Gastroesophageal sphincter (tissue), 4 donors: ENCODE data around the gene TPD52L1. TPM values are rescaled to one million over a fixed set of nuclear protein-coding genes. Genes with fewer than 3 reads are reported as not detected.

Source experiments
- ATAC-seq: fragments of 150-250 bp; one replicate; pipeline ENCODE4 v1.9.1; 2016; ENCODE audit warnings: mild to moderate bottlenecking, moderate library complexity
- H3K27ac ChIP-seq, 4 donors: fragments of 200-600 bp; sonication (generic) in 3 of 4; 1 replicate in 3 of 4; 2 replicates in 1 of 4; pipeline ENCODE4 v1.5.1; 2016 to 2019
- H3K27me3 ChIP-seq: fragments of 200-600 bp; sonication (generic); one replicate; pipeline ENCODE4 v1.5.1; 2019
- H3K36me3 ChIP-seq, 2 donors: fragments of 200-600 bp; sonication (generic); one replicate each; pipeline ENCODE4 v1.5.1; 2019; ENCODE audit warnings: control low read depth in 1 of 2
- H3K4me1 ChIP-seq, 3 donors: fragments of 200-600 bp; sonication (generic); 1 replicate in 2 of 3; 2 replicates in 1 of 3; pipeline ENCODE4 v1.5.1; 2016 to 2019; ENCODE audit warnings: control low read depth in 2 of 3
- H3K4me3 ChIP-seq, 2 donors: fragments of 200-600 bp; sonication (generic); one replicate each; pipeline ENCODE4 v1.5.1; 2019; ENCODE audit warnings: mild to moderate bottlenecking in 1 of 2, moderate library complexity in 1 of 2
- H3K9me3 ChIP-seq, 3 donors: fragments of 200-600 bp; sonication (generic); one replicate each; pipeline ENCODE4 v1.5.1; 2017 to 2019; ENCODE audit warnings: control low read depth in 2 of 3
- EP300 ChIP-seq: sonication (generic); formaldehyde crosslinking; IDR thresholded peaks from one replicate; pipeline ENCODE4 v1.6.1; 2017; ENCODE audit warnings: antibody characterized with exemption, mild to moderate bottlenecking
- POLR2A ChIP-seq, 2 donors: fragments of 450-650 bp; IDR thresholded peaks; one replicate each; pipeline ENCODE4 v1.6.1; 2017; ENCODE audit warnings: antibody characterized with exemption in 2 of 2, mild to moderate bottlenecking in 2 of 2, moderate library complexity in 1 of 2
- POLR2AphosphoS5 ChIP-seq: sonication (generic); formaldehyde crosslinking; IDR thresholded peaks from one replicate; pipeline ENCODE4 v1.6.1; 2017; ENCODE audit warnings: antibody characterized with exemption
- WGBS, 2 donors: methylation state at CpG; one replicate each; pipeline ENCODE4 v1.1.5; 2018; ENCODE audit warnings: low coverage in 1 of 2; 5-methylcytosine and 5-hydroxymethylcytosine counted together
- total RNA-seq, 4 donors: library from RNA; depleted of rRNA; stranded (reverse); fragments of >200 nt; gene quantifications; one replicate each; pipeline ENCODE4 v1.1.0, GENCODE V29; 2016
- TF ChIP-seq, protein P1 (sequence below), 4 experiments: fragments of 200-600 bp in 2 of 4; fragments of 450-650 bp in 2 of 4; sonication (generic) in 1 of 4; IDR thresholded peaks; one replicate each; pipeline ENCODE4 v1.5.1; 2017 to 2019; ENCODE audit warnings: antibody characterized with exemption in 4 of 4, mild to moderate bottlenecking in 2 of 4, moderate library complexity in 2 of 4

The TPD52L1 gene
- total RNA-seq, 4 donors from 2014 or later, result 11.2 to 59.7 (median 20.2) TPM

GRCh38 chr6:125164696-125165095 lies 11.1 kb downstream of the TPD52L1 start:
- Histone ChIP-seq H3K4me3 (no peak overlapping the region), H3K9me3 (no peaks in the 10 kb centered on the region), H3K27me3 (no peaks in the 10 kb centered on the region), H3K36me3 (no peaks in the 10 kb centered on the region), H3K4me1 (peaks cover 0 to 5% (median 4%) of the 10 kb centered on the region in 3 donors), H3K27ac (no peak overlapping the region)
- TF ChIP-seq EP300, result no peak
- TF ChIP-seq, protein P1, sequence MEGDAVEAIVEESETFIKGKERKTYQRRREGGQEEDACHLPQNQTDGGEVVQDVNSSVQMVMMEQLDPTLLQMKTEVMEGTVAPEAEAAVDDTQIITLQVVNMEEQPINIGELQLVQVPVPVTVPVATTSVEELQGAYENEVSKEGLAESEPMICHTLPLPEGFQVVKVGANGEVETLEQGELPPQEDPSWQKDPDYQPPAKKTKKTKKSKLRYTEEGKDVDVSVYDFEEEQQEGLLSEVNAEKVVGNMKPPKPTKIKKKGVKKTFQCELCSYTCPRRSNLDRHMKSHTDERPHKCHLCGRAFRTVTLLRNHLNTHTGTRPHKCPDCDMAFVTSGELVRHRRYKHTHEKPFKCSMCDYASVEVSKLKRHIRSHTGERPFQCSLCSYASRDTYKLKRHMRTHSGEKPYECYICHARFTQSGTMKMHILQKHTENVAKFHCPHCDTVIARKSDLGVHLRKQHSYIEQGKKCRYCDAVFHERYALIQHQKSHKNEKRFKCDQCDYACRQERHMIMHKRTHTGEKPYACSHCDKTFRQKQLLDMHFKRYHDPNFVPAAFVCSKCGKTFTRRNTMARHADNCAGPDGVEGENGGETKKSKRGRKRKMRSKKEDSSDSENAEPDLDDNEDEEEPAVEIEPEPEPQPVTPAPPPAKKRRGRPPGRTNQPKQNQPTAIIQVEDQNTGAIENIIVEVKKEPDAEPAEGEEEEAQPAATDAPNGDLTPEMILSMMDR (IDR thresholded peaks at IDR 0.05), result no peak
- no peak for TF ChIP-seq POLR2AphosphoS5
- TF ChIP-seq POLR2A (IDR thresholded peaks at IDR 0.05), result no peak
- no peak for ATAC-seq
- 73 to 87% methylated on average over 4 of the region's 4 CpGs for WGBS, 2 donors

- Histone ChIP-seq H3K36me3 (no peaks in the 10 kb centered on the region), H3K4me1 (peaks cover 0 to 5% (median 4%) of the 10 kb centered on the region in 3 donors), H3K9me3 (no peaks in the 10 kb centered on the region), H3K4me3 (no peak overlapping the region), H3K27ac (no peak overlapping the region), H3K27me3 (no peaks in the 10 kb centered on the region)
- no peak for ATAC-seq
- 64 to 67% methylated on average over 1 of the region's 1 CpG for WGBS, 2 donors
- TF ChIP-seq, protein P1 (IDR thresholded peaks at IDR 0.05), result no peak
- TF ChIP-seq EP300, result no peak
- no peak for TF ChIP-seq POLR2A (IDR thresholded peaks at IDR 0.05)
- TF ChIP-seq POLR2AphosphoS5, result no peak
Observed at GRCh38 chr6:125165256-125165655, 11.7 kb downstream of the TPD52L1 start.

DNA sequence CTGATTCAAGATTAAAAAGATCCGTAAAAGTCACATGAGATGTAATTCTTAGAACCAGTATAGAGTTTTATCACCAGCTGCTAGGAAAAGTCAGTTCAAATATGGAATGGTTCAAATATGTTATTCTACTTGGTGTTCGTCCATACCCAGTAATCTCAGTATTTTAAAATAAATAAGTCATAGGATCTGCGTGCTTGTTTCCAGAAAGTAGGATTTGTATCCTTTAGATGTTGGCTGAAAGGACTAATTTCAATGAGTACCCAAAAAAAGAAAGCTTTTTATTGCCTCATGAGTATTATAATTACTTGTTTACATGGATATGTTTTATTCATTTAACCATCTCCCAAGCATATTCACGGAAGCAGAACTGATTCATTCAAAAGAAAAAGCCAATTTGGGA lies 12.2 kb downstream of the TPD52L1 start:
- TF ChIP-seq, protein P1 (IDR thresholded peaks at IDR 0.05), result no peak
- TF ChIP-seq POLR2A (IDR thresholded peaks at IDR 0.05) (no peak), POLR2AphosphoS5 (no peak), EP300 (no peak)
- H3K27me3 ChIP-seq, result no peaks in the 10 kb centered on the region
- no peak overlapping the region for H3K4me3 ChIP-seq
- ATAC-seq, result no peak
- 49 to 73% methylated on average over 4 of the region's 4 CpGs for WGBS, 2 donors
- H3K27ac ChIP-seq, result no peak overlapping the region
- H3K36me3 ChIP-seq, result no peaks in the 10 kb centered on the region
- peaks cover 0 to 5% (median 4%) of the 10 kb centered on the region in 3 donors for H3K4me1 ChIP-seq
- H3K9me3 ChIP-seq, result no peaks in the 10 kb centered on the region

DNA sequence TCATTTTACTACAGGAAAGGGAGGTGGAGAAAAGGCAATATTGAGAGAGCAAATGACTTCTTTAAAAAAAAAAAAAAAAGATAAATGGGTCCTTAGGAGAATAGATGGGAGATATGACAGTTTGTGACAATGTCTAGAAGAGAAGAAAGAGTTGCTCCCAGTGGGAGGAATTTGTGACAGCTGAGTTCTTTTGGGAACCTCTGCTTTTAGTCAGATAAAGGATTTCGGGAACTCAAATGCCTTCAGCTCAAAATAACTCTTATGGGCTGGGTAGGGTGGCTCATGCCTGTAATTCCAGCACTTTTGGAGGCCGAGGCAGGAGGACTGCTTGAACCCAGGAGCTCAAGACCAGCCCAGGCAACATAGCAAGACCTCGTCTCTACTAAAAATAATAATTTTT lies 13.1 kb downstream of the TPD52L1 start:
- no peak overlapping the region for H3K4me3 ChIP-seq
- H3K27ac ChIP-seq, result no peak overlapping the region
- H3K4me1 ChIP-seq, result peaks cover 0 to 5% (median 4%) of the 10 kb centered on the region in 3 donors
- no peak for TF ChIP-seq EP300
- TF ChIP-seq, protein P1 (IDR thresholded peaks at IDR 0.05), result no peak
- no peak for TF ChIP-seq POLR2A (IDR thresholded peaks at IDR 0.05)
- no peak for TF ChIP-seq POLR2AphosphoS5
- ATAC-seq, result no peak
- H3K9me3 ChIP-seq, result no peaks in the 10 kb centered on the region
- no peaks in the 10 kb centered on the region for H3K27me3 ChIP-seq
- no peaks in the 10 kb centered on the region for H3K36me3 ChIP-seq
- 82 to 100% methylated on average over 1 to 3 of the region's 3 CpGs for WGBS, 2 donors

- no peak overlapping the region for H3K4me3 ChIP-seq
- H3K36me3 ChIP-seq, result no peaks in the 10 kb centered on the region
- H3K27ac ChIP-seq, result no peak overlapping the region
- TF ChIP-seq, protein P1 (IDR thresholded peaks at IDR 0.05), result no peak
- no peak for TF ChIP-seq POLR2AphosphoS5
- TF ChIP-seq POLR2A (IDR thresholded peaks at IDR 0.05), result no peak
- TF ChIP-seq EP300, result no peak
- no peak for ATAC-seq
- 62 to 80% methylated on average over 1 to 2 of the region's 2 CpGs for WGBS, 2 donors
- H3K27me3 ChIP-seq, result no peaks in the 10 kb centered on the region
- H3K4me1 ChIP-seq, result peaks cover 0 to 5% (median 4%) of the 10 kb centered on the region in 3 donors
- H3K9me3 ChIP-seq, result no peaks in the 10 kb centered on the region
Observed at GRCh38 chr6:125167579-125167978, 14.0 kb downstream of the TPD52L1 start.
